DLD1 (cell line): ENCODE measurements around the gene TRPC1.
"Not testable (repeated sequence)": the region's sequence is repeated elsewhere in the genome, so short reads cannot be mapped to it uniquely, and the experiment has no call there.

Experiments
- in situ Hi-C: cut with HindIII; loops from 2 replicates; pipeline ENCODE4 v1.10.0; 2017; ENCODE audit warnings: low sequenced_read_pairs

Gene TRPC1

DNA sequence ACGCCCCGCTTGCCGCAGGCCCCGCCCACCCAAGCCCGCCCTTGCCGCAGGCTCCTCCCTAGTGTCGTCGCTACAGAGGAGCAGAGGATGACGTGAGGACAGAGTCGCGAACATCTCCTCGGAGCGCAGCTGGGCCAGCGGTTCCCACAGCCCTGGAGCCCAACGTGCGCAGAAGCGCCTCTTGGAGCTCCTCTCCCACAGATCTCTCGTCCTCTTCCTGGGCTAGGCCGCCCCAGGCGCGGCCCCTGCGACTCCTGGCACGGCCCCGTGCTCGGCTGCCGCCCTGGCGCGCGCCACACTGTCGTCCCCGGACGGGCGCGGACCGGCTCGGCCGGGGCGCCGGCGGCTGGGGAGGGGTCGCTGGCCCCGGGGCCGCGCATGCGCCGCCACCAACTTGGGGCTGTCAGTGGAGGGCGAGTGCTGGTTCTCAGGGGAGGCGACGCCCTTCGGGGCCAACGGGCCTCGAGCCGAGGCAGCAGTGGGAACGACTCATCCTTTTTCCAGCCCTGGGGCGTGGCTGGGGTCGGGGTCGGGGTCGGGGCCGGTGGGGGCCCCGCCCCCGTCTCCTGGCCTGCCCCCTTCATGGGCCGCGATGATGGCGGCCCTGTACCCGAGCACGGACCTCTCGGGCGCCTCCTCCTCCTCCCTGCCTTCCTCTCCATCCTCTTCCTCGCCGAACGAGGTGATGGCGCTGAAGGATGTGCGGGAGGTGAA lies at the start of gene TRPC1:
Gene TRPC1 (plus strand): TSS at position 67 of the 714 bp plus-strand sequence. CDS start 526 bp downstream, at position 593.
- in situ Hi-C loops, result no loop called here

DNA sequence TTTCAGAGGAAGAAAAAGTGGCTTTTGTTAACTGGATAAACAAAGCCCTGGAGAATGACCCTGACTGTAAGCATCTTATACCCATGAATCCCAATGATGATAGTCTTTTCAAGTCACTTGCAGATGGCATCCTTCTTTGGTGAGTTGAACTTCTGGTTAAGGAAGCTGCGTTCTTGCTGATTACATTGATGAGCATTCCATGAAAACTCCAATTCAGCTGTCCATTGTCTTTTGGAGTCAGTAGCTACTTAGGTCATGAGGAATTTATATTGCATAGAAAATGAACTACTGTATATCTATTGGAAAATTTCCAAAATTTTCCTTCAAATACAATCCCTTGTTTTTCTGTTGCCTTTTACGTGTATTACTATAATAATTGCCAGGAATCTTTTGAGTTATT lies 47.7 kb upstream of the TRPC1 start:
- in situ Hi-C loops, result no loop called here

DNA sequence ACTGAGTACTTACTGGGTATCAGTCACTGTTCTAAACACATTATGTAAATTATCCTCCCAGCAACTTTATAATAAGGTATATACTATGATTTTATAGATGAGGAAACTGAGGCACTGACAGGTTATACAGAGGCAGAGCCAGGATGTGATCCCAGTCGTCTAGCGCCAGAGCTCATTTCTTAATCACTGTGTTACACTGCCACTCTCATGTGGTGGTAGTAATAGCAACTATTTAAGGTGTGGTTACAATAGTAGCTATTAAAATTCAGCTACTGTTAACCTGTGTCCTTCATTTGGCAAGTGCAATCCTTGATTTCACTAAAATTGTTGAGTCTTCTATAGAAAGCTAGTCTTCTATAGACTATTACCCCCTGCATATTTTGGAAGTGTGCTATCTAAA lies 43.1 kb upstream of the TRPC1 start:
- in situ Hi-C loops, result no loop called here

DNA sequence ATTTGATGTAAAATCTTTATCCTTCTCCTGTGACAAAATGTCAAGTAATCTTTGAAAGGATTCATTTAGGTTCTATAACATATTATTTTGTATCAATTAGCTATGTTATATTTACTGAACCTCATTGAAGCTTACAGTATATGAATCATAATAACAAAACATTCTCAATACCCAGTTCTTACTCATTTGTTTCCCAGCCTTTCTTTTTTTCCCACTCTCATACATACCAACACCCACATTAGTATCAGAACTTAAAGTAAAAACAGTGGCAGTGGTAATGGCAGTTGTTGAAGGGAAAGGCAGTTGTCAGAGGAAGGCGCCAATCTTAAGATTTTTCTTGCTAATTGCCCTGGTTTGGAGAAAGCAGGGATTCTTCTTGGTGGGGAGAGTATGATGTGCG lies 33.2 kb upstream of the TRPC1 start:
- in situ Hi-C loops, result no loop called here

DNA sequence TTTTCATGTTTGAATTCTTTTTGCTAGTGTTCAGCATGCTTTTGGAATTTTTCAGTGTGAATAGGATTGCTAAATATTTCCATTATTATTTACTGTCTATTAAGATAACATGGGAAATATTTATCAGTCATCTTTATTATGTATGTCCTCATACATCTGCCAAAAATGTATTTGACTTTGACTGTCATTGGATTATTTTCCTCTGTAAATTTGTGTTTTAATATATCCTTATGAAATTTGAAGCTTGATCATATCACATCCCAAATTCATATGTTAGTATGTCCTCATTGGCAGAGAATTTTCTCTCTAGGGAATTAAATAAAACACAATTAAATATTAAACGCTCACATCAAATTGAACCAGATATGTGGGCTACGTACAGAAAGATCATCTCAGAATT lies 32.3 kb upstream of the TRPC1 start:
- in situ Hi-C loops, result no loop called here

DNA sequence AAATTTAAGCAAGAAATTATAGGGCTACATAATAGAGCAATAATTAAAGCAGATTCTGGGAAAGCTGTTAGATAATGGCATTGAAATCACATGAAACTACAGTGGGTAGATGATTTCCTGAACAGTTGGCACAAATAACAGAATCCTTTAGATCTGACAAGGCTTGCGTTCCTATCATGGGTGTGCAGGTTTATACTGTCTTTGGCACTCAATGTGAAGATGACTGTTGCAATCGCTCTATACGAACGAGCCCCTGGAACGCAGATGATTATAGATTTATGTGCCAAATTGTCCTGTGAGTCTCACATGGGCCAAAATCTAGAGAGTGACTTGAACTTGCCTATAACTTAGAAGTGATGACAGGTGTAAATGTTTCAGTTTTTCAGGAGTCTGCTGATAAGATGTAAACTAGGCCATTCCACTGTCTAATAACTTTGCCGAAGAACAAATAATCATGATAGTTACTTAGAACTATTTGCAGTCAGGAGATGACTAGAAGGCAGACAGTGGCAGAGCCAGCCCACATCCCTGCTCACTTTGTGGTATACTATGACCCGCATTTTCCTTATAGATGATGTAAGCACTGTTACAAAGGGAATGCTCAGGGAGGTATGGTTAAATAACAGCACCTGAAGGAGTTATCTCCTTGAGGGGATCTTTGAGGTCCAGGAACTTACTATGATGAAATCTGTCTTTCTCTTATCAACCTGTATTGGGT lies 30.5 kb upstream of the TRPC1 start:
- in situ Hi-C loops, result no loop called here

- in situ Hi-C loops, result no loop called here
These were observed 29.6 kb upstream of the TRPC1 start for GRCh38 chr3:142694225-142694624.

GRCh38 chr3:142705198-142705597 lies 18.6 kb upstream of the TRPC1 start:
- in situ Hi-C loops, result no loop called here

- in situ Hi-C loops, result no loop called here
These were observed 17.3 kb upstream of the TRPC1 start for GRCh38 chr3:142706321-142707127.

- in situ Hi-C loops, result no loop called here
These were observed 14.6 kb upstream of the TRPC1 start for GRCh38 chr3:142709207-142709606.

GRCh38 chr3:142714882-142715281 lies 9.0 kb upstream of the TRPC1 start:
- in situ Hi-C loops, result not testable (repeated sequence)

DNA sequence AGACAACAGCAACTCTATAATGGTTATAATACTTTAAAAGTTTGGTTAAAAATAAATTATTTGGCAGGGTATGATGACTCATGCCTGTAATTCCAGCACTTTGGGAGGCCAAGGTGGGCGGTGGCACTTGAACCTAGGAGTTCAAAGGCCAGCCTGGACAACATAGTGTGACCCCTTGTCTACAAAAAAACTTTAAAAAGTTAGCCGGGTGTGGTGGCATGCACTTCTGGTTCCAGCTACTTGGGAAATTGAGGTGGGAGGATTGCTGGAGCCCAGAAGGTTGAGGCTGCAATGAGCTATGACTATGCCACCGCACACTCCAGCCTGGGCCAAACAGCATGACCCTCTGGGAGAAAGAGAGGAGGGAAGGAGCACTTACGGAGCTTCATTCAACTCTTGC lies 7.7 kb upstream of the TRPC1 start:
- in situ Hi-C loops, result no loop called here

GRCh38 chr3:142723665-142723967 lies 218 bp upstream of the TRPC1 start:
- in situ Hi-C loops, result no loop called here

GRCh38 chr3:142724682-142725356 lies 985 bp downstream of the TRPC1 start:
- in situ Hi-C loops, result no loop called here

DNA sequence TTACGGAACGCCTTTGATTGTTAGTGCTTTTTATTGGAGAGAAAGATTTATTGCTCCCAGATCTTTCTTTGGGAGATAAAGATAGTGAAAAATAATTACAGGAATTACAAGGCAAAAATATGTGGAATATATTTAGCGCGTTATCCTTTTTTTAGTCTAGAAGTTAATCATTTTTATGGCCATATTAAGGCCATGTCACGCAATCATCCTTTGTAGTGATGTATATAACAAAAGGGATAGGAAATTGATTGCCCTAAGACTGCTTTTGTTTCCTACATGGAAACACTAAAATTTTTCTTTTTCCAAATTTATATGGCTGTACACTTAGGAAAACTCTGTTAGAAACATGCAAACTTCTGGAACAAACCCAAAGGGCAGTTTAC lies 1.5 kb downstream of the TRPC1 start:
- in situ Hi-C loops, result no loop called here

GRCh38 chr3:142726017-142726416 lies 2.2 kb downstream of the TRPC1 start:
- in situ Hi-C loops, result no loop called here

DNA sequence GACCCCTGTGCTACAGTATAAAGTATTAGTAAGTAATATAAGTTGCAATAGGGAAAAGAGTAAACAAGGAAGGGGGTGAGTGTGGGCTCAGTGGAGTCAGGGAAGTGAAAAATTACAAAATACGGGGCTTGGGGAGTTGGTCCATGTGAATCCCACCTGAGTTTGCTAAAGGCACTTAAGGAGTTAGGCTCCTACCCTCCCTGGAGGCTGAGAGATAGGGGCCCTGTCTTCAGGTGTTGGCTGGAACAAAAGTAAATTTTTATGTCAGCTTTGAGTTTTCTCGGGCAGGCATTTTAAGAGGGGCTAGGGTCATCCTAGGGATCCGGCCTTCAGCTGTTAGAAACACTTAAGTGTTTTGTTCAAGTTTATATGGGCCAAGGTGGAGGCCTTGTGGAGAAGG lies 8.2 kb downstream of the TRPC1 start:
- in situ Hi-C loops, result no loop called here

DNA sequence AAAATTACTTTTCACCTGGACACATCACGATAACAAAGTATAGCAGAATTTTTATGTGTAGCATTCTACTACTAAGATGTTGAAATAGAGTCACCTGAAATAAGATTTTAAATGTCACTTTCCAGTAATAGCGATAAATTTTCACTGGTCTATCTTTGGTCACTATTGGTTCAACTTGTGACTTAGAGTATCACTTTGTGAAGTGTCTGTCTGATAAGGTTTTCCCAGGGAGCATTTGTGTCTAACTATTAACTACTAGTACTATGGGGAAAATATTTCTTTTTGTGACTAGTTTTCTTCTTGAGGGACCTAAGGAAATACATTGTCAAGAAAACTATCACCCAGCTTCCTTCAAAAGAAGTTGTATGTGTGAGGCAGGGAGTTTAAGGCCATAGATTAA lies 11.0 kb downstream of the TRPC1 start:
- in situ Hi-C loops, result no loop called here

- in situ Hi-C loops, result no loop called here
These were observed 11.6 kb downstream of the TRPC1 start for GRCh38 chr3:142735462-142735861.

DNA sequence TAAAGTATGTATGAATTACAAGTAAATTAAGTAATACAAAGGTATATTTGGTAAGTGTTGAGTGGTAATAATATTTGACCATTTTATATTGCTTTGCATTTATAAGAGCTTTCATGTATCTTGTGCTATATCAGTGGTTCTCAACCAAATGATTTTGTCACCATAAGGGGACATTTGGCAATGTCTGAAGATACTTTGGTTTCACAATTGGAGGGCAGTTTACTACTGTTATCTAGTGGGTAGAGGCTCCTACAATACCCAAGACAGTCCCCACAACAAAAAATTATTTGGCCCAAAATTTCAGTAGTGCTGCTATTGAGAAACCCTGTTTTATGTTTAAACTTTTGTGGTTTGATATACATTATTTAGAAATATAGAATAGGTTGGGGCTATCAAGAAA lies 14.6 kb downstream of the TRPC1 start:
- in situ Hi-C loops, result no loop called here

GRCh38 chr3:142746646-142747045 lies 22.8 kb downstream of the TRPC1 start:
- in situ Hi-C loops, result no loop called here
